ENCODE measurements around the gene PFDN2. TPM values are rescaled to one million over a fixed set of nuclear protein-coding genes. Genes with fewer than 3 reads are reported as not detected.

PFDN2 gene
- total RNA-seq, 1 experiment from 2014 or later: 200 TPM

DNA sequence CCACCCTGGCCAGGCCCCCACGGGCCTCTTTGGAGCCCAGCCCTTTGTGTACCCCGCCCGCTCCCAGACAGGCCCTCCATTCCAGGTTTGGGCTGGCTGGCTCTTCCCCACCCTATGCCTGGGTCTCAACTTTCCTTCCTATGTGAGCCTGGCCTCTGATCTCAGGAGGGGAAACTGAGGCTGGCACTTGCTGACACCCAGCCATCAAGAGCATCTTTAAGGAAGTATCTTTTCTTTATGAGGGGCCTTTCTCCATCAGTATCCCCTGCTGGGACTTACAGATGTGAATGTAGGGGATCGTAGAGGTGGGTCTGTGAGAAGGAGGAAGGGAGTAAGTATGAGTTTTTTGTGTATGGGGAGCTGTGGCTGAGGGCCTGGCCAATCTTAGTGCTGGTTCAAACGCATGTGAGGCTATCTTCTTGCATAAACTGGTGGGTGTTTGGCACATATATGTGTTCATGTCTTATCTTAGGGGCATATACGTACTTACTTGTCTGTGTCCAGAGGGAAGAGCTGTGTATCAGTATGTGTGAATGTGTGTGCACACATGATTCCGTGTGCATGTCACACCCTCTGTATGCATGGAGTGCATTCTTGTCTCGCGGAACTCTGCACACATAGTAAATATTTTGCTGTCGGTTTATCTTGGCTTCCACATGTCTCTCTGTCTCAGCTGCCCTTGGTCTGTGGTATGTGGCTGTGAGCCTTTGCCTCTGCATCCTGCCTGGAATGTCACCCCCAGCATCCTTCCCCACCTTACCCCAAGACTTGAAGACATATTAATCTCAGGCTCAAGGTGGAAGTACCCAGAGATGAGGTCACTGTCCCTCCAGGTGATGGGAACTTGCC lies 33.9 kb downstream of the PFDN2 start:
- DNase-seq (ENCODE audit: extremely low read depth, low read depth): no peak

DNA sequence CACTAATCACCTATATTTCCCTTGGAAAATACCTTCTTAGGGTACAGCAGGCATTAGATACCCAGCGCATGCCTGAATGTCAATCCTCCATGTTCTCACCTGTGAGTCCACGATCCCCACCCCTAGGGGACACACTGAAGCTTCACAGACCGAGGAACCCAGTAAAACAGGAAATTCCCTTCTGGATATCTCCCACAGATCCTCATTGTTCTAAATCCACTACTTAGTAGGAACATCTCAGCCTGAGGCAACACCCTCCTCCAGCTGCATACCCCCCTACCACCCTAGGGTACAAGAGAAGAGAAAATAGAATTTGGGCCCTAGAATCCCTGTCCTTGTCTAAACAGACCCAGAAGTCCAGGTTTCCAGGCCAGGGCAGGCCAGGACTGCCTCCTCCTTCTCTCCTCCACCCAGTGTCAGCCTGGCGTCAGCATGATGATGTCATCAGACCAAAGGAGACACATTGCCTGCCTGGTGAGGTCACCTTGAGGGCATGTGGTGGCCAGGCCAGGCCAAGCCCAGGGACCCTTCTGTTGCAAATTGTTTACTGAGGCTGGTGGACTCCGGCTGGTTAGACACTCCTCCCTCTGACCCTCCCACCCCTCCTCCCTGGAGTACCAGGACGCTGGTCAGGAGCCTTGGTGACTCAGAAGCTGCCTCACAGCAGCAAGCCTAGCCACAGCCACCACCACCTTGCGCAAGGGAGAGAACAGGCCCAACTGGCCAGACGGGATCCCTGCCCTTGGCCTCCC lies 34.7 kb downstream of the PFDN2 start:
- peak; percentile 43 for DNase-seq (ENCODE audit: extremely low read depth, low read depth)

DNA sequence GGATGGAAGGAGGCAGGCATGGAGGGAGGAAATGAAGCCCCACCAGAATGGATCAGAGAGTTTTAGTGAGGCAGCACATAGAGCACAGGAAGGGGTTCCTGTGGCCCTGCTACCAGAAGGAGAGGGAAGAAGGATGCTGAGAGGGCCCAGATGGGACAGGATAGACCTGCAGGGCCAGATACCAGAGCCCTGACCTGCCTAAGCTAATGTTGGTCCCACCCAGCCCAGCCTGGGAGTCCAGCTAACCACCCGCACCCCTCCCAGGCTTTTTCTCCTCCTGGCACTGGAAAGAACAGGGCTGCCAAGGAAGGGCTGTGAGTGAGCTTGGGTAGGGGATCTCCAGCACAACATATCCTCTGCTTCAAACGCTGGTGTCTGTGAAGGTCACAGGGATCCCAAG lies 35.4 kb downstream of the PFDN2 start:
- DNase-seq (ENCODE audit: extremely low read depth, low read depth): no peak

DNA sequence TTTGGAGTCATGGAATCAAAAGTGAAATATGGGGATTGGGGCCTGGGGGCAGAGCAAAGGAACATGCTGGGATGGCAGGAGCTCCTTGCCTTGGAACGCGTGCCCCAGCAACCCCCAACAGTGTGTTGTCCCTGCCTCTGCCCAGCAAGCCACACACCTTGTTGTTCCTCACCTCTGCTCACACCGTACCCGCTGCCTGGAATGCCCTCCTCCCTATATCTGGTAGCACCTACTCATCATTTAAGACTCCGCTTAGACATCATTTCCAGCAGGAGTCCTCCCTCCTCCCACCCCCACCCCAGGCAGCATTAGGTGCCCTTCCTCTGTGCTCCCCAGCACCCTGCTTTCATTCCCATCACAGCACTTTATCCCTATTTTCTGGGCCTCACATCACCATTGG lies 36.3 kb downstream of the PFDN2 start:
- no peak for DNase-seq (ENCODE audit: extremely low read depth, low read depth)

DNA sequence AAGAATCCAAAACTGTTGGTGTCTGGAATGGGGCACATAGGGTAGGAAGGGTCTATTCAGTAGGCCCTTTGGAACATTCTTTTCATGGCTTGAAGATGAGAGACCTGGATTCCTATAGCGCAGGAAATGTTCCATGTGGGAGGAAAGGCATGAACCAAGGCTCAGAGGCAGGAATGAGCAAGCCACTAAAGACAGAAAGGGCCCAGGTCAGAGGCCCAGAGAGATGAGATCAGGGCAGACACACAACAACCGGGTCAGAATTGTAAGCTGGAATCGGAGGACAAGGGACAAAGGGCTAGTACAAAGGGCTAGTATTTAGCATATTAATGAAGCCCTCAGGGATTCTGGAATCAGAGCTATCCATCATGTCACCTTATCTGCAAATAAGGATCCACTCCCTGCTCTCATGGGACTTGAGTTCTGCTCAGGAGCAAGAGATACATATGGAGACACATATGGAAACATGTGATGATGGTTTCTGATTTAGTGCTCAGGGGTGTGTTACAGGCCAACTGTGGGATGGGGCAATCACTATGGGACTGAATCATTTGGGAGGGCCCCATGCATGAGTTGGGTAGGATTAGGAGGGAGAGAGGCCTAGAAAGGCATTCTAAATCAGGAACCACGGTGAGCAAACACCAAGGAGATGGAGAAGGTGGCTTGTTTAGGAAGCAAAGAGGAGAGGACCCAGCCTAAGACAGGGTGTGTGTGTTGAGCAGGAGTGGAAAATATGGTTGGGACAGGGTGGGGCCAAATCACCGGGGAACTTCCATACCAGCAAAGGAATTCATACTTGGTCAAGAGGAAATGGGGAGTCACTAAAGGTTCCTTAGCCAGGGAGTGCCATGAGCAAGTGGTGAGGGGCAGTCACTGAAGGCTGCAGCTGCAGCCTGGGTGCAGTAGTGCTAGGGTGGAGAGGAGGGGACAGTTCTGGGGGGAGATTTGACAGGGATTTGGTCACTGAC lies 37.1 kb downstream of the PFDN2 start:
- DNase-seq (ENCODE audit: extremely low read depth, low read depth): no peak

DNA sequence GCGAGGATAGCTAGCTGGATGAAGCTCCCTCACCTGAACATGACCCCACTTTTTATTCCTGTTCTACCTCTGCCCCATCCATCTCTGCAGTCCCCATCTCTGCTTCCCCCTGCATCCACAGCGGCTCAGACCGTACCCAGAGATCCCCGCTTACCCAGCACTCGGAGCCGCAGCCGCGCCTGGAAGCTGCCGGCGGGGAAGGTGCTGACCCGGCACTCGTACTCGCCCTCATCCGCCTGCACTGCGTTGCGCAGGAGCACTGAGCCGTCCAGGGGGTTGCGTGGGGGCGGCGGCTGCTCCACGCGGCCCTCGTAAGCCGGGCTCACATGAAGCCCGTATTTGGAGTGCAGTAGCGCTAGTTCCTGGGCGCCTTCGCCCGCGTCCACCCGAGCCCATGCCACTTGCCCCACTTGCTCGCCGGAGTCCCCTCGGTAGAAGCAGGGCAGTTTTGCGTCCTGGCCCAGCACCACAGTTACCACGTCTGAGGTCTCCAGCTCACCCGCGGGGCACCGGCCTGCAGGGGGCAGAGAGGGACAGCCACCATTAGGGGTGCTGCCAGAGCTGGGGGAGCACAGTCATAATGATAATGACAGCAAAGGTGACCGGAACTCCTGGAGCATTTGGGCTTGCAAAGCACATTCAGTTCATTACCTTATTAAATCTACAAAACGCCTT lies 38.3 kb downstream of the PFDN2 start:
- no peak for DNase-seq (ENCODE audit: extremely low read depth, low read depth)

DNA sequence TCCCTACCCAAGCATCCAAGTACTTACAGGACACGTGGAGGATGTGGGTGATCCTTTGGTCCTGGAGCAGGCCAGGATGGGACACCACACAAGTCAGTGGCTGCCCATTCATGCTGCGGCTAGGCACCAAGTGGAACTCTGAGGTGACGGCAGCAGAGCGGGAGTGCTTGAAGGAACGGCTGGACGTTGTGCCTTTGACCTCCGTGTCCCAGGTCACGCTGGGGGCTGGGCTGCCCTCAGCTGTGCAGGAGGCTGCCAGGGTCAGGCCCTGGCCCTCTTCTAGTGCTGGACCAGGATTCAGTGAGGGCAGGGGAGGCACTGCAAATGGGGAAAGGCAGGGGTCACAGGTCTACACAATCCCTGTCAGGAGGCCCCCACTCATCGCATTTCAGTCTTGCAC lies 40.4 kb downstream of the PFDN2 start:
- no peak for DNase-seq (ENCODE audit: extremely low read depth, low read depth)

DNA sequence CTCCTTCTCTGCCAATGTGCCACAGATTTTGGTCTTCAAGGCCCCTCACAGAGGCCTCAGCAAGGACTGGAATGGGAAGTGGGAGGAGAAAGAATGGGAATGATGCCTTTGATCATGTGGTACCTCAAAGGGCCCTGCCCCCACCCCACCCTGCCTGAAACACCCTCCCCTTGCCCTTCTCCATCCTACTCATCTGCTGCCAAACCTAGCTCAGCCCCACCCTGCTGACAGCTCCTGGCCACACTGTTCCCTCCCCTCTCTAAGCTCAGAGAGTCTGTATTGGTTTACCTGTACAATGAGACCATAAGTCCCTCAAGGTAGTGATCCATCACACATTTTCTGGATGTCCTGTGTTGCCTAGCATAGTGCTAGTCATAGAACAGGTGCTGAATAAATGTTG lies 41.4 kb downstream of the PFDN2 start:
- DNase-seq (ENCODE audit: extremely low read depth, low read depth): no peak

DNA sequence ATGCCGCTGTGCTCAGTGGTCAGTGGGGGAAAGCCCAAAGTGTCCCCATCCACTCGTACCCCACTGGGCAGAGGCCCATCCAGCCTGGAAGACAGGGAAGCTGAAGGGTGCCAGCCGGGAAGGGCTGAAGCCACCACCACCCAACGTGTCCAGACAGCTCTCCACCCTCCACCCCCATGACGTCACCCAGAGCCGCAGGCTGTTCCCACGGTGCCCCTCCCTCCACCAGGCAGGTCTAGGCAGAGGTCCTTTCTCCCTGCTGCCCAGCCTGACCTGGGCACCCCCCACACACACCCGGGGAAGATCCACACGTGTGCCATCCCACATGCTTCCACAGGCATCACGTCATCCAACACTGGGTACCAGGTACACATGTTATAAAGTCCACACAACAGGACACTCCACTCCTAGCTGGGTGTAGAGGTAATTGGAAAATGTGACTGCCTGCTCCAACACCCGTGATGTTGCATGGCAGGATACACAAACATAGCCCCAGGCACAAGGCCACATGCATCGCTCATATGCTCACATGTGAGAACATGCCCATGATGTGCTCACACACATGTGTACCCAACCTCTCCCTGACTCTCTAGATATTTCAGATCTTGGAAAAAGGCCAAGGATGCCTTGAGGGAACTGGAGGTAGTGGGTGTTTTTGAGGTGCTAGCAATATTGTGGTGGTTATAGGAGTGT lies 43.0 kb downstream of the PFDN2 start:
- DNase-seq (ENCODE audit: extremely low read depth, low read depth): no peak

DNA sequence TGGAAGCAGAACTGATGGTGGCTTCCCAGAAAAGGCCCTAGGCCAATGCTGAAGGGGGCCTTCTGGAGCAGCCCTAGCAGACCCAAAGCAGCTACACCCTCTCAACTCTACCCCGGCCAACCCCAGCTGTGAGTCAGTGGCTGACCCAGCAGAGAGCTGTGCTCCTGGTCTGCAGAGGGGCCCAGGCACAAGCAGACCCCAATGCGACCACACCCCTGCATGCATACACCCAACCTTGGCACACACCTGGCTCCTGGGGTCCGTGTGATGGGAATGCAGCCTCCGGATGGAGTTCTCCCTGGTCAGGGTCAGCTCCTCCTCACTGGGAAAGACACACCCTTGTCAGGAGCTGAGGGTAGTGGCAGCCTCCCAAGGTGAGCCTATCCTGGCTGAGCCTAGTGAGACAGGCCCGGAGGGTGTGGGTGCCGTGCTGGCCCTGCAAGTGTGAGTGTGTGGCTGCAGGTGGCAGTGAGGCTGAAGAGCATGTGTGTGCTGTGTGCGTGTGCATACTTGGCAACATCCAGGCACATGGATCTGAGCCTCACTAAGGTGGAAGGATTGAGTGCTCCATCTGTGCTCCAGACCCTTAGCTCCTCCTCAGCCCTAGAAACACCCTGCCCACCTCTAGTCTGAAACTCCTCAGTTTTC lies 44.2 kb downstream of the PFDN2 start:
- DNase-seq (ENCODE audit: extremely low read depth, low read depth): no peak

DNA sequence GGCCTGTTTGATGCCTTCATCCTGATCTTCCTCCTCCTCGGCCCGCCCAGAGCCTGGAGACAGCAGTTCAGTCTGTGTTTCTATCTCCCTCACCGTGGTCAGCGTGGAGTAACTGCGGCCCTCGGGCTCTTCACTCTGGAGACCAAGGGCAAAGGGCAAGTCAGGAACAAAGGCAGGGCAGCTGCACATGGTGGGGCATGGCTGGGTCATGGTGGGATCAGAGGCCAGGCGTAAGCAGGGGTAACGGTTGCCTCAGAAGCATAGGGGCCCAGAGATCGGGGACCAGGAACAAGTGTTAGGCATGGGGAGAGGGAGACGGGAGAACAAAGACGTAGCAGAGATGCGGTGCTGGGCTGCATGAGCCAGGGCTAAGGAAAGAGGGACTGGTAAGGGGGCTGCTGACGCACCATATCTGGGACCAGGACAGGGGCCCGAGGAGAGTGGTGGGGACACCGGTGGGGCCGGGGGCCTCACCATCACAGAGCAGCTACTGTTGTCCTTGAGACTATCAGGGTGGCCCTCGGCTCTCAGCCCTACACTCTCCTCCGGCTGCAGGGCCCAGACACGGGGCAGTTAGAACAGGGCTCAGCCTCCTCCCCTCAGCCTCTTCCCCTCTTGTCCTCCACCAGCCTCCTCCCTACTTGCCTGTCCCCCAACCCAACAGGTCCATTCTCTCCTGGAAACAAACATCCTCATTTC lies 44.9 kb downstream of the PFDN2 start:
- DNase-seq (ENCODE audit: extremely low read depth, low read depth): no peak

DNA sequence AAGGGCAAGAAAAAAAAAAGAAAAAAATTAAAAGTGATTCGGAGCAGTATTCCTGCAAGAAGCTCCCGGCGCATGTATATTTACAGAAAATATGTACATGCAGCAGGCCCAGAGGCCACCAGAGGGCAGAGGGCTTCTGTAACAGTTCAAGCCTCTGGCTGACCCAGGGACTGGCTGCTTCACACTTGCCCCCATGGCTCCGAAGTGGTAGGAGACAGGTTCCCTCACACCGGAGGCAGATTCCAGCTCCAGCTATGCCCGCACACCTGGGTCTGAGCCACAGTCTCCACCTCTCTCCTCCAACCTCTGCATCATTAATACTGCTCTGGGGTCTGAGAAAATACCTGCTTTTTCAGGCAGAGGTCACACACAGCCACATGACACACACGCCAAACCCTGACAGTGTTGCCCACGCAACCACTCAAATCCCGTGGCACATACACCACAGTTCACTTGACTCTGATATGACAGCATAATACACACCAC lies 45.9 kb downstream of the PFDN2 start:
- peak; percentile 44 for DNase-seq (ENCODE audit: extremely low read depth, low read depth)

DNA sequence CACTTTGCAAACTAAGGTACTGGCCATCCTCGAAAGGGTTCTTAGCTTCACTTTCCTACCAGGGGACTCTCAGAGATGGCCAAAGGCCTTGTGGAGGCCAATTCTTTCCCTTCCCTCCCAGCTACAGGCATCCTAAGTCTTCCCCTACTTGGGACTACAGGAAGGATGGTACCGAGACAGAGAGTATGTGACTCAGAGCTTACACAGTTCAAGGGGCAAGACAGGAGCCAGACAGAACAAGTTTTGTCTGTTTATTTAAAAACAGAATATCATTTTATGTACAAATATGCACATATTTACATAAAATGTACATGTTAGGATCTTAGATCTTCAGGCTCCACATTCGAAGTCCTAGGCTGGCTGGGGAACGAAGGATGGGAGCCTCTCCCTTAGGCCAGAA lies 47.1 kb downstream of the PFDN2 start:
- no peak for DNase-seq (ENCODE audit: extremely low read depth, low read depth)

DNA sequence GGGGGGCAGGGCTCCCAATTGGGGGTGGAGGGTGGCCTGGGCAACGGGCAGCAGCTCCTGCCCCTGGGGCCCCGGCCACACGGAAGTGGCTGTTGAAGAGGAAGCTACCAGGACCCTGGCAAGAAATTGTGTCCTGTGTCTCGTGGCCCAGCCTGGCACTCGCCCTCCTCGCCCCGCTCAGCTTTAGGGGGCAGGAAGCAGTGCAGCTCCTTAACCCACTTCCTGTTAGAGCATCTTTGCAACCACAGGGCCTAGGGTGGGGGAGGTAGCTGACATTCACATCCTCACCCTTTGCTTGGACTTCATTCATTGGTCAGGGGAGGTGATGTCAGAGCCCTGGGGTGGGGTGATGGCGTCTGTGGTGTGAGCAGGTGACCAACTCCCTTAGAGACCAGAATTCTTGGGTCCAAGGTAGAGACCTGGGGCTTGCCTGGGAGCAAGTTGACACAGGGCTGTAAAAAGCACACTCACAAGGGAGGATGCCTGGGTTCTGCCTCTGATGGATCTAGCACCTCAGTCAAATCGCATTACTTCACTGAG lies 48.0 kb downstream of the PFDN2 start, which contains the start of gene ARHGAP30:
TSS of gene ARHGAP30 (minus strand) at position 161 of the 540 bp plus-strand sequence. CDS start 267 bp downstream, outside the sequence.
- DNase-seq (ENCODE audit: extremely low read depth, low read depth): no peak

DNA sequence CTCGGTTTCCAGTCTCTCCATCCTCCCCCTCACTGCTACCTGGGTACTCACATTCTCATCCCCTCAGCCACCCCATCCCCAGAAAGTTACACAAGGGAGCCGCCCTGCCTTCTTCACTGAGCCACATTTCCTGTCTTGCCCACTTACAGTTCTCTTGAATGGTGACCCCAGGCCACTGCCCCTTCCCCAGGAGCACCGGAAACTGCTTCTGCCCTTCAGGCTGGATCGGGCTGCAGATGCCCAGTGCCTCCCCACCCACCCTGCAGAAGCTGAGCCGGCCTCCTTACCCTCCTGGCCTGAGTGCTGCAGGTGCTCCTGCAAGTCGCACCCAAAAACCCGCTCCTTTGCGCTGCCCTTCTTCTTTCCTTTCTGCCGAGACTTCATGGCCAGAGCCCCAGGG lies 48.6 kb downstream of the PFDN2 start:
- no peak for DNase-seq (ENCODE audit: extremely low read depth, low read depth)

DNA sequence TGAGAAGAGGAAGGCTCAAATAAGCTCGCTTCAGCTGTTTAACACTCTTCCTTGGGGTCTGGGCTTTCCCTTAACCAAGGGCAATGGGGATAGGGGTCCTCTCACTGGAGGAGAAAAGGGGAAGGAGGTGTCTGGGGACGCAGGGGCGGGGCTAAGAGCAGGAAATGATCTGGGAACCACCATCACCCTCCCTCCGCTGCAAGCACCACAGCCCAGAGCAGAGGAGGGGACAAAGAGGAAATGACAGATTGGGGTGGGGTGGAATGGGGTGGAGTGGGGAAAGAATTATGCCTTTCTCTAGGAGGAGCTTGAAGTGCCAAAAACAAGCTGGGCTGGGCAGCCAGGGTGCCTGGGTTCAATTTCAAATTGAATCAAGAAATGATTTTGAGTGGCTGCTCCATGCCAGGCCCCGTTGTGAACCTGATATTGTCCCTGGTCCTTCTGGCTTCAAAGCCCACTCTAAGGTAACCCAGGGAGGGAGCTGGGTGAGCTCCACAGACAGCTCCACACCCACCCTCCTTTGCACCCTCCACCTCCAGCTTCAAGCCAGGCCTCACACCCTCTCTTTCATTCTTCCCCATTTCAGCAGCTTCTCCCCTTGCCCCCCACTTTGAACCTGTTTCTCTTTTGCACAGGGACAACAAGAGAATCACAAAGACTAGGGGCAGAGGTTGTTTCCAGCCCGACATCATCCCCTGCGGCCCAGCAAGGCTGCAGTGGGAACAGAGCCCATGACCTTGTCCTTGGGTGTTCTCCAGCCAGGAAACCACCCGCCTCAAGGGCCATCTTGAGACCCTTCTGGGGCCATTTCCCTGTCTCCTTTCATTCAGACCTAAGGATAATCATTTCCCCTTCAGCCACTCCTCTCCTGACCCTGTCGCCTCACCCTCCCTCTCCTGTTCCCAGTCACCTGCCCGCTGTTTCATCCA lies 49.3 kb downstream of the PFDN2 start:
- DNase-seq (ENCODE audit: extremely low read depth, low read depth): no peak

DNA sequence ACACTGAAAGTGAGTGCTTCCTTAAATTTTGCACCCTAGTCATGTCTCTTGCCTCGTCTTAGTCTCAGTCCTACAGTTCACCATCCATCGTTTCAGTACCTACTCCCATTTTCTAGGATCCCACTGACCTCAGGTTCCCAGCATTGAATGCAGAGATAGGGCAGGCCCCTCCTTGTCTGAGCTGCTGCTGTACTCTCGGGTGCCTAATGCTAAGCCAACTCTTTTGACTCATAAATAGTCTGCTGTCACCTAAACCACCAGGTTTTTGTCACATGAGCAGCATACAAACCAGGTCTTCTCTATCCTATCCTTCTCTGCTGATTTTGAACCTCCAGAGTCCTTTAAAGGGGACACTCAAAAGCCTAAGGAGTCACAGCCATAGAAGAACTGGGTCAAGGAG lies 51.1 kb downstream of the PFDN2 start:
- no peak for DNase-seq (ENCODE audit: extremely low read depth, low read depth)
